Urothelium cell line (cell line): Measurements from ENCODE around the gene GPX2.

Source experiments
- DNase-seq: peaks from one replicate; pipeline ENCODE4 v3.0.0; 2011; ENCODE audit warnings: low spot score, mixed read lengths
- FAIRE-seq: peaks from 2 replicates; lab custom pipeline; 2011; peaks lifted over from hg19 to GRCh38; lab: Jason Lieb, UNC

The GPX2 gene

GRCh38 chr14:64942531-64943111 lies at the start of gene GPX2:
Gene GPX2, minus strand, starts transcription at chr14:64942745. Its CDS starts 19 bp downstream, at chr14:64942726.
- FAIRE-seq (peak; percentile 92), DNase-seq (no peak)

GRCh38 chr14:64990939-64991338 lies 48.4 kb upstream of the GPX2 start:
- FAIRE-seq (peak; percentile 27), DNase-seq (no peak)

GRCh38 chr14:64990296-64990695 lies 47.8 kb upstream of the GPX2 start:
- no peak for DNase-seq

GRCh38 chr14:64987438-64987767 lies 44.9 kb upstream of the GPX2 start:
- peak; percentile 37 for FAIRE-seq

More at GRCh38 chr14:64990296-64990695, 47.8 kb upstream of the GPX2 start:
- no peak for FAIRE-seq

GRCh38 chr14:64986648-64987437 lies 44.3 kb upstream of the GPX2 start, which contains the start of gene FNTB:
Gene FNTB, plus strand, starts transcription at chr14:64986895. Its CDS starts 59 bp downstream, at chr14:64986954.
- FAIRE-seq (peak; percentile 98), DNase-seq (peak; percentile 100)

More at GRCh38 chr14:64987438-64987767, 44.9 kb upstream of the GPX2 start:
- no peak for DNase-seq

- peak; percentile 30 for FAIRE-seq
- peak; percentile 68 for DNase-seq
Measured at GRCh38 chr14:64983439-64984310, 41.1 kb upstream of the GPX2 start.

- FAIRE-seq = no peak
- no peak for DNase-seq
Measured at GRCh38 chr14:64979336-64980074, 37.0 kb upstream of the GPX2 start.

- DNase-seq = no peak
- FAIRE-seq = peak; percentile 83
Measured at GRCh38 chr14:64974563-64974962, 32.0 kb upstream of the GPX2 start.

GRCh38 chr14:64973826-64974225 lies 31.3 kb upstream of the GPX2 start:
- FAIRE-seq (no peak), DNase-seq (no peak)

- DNase-seq (no peak), FAIRE-seq (peak; percentile 58)
Measured at GRCh38 chr14:64973026-64973442, 30.5 kb upstream of the GPX2 start.

GRCh38 chr14:64971943-64972791 lies 29.6 kb upstream of the GPX2 start, which contains the start of gene RAB15:
Gene RAB15, minus strand, starts transcription at chr14:64972336. Its CDS starts 260 bp downstream, at chr14:64972076.
- DNase-seq = peak; percentile 83
- FAIRE-seq = peak; percentile 96

GRCh38 chr14:64971491-64971942 lies 29.0 kb upstream of the GPX2 start:
- FAIRE-seq = no peak

GRCh38 chr14:64970776-64971477 lies 28.4 kb upstream of the GPX2 start:
- FAIRE-seq = no peak
- peak; percentile 79 for DNase-seq

More at GRCh38 chr14:64971491-64971942, 29.0 kb upstream of the GPX2 start:
- no peak for DNase-seq

GRCh38 chr14:64970041-64970440 lies 27.5 kb upstream of the GPX2 start:
- FAIRE-seq = peak; percentile 27

GRCh38 chr14:64968651-64969050 lies 26.1 kb upstream of the GPX2 start:
- FAIRE-seq (peak; percentile 30), DNase-seq (peak; percentile 47)

More at GRCh38 chr14:64970041-64970440, 27.5 kb upstream of the GPX2 start:
- no peak for DNase-seq

GRCh38 chr14:64968167-64968566 lies 25.6 kb upstream of the GPX2 start:
- FAIRE-seq (peak; percentile 86), DNase-seq (no peak)

- DNase-seq (no peak), FAIRE-seq (peak; percentile 84)
Measured at GRCh38 chr14:64966976-64967375, 24.4 kb upstream of the GPX2 start.

- FAIRE-seq (no peak), DNase-seq (no peak)
Measured at GRCh38 chr14:64965356-64966000, 22.9 kb upstream of the GPX2 start.
